Trophoblast cell (in vitro differentiated cells and primary cell): ENCODE measurements around the gene GART.
A peak's percentile ranks its signal among the peaks of the same experiment; 100 is the strongest.

Source experiments
- DNase-seq, 2 donors: peaks; one replicate each; pipeline ENCODE4 v3.0.0-alpha.2; 2016
- H2AFZ ChIP-seq: 2 replicates; pipeline ENCODE4 v1.6.1; 2013; ENCODE audit warnings: low read length, moderate library complexity, mild to moderate bottlenecking; ENCODE audit not compliant: insufficient read depth, poor library complexity
- H2AK5ac ChIP-seq: 2 replicates; pipeline ENCODE4 v1.6.1; 2013; ENCODE audit warnings: mild to moderate bottlenecking, low read length
- H2BK120ac ChIP-seq: 2 replicates; pipeline ENCODE4 v1.6.1; 2013; ENCODE audit warnings: low read length, mild to moderate bottlenecking, moderate library complexity; ENCODE audit not compliant: insufficient read depth, poor library complexity
- H2BK12ac ChIP-seq: 2 replicates; pipeline ENCODE4 v1.6.1; 2013; ENCODE audit warnings: mild to moderate bottlenecking, low read length, moderate library complexity
- H2BK5ac ChIP-seq: 2 replicates; pipeline ENCODE4 v1.6.1; 2013; ENCODE audit warnings: low read length, low read depth, moderate library complexity, mild to moderate bottlenecking; ENCODE audit not compliant: poor library complexity
- H3K14ac ChIP-seq: 2 replicates; pipeline ENCODE4 v1.6.1; 2013; ENCODE audit warnings: mild to moderate bottlenecking, low read length
- H3K18ac ChIP-seq: 2 replicates; pipeline ENCODE4 v1.6.1; 2013; ENCODE audit warnings: mild to moderate bottlenecking, low read length
- H3K23ac ChIP-seq: 2 replicates; pipeline ENCODE4 v1.6.1; 2013; ENCODE audit warnings: low read length
- H3K27ac ChIP-seq: 2 replicates; pipeline ENCODE4 v1.5.1; 2013; ENCODE audit warnings: low read depth, mild to moderate bottlenecking, inconsistent platforms, low read length, moderate library complexity
- H3K27me3 ChIP-seq: 2 replicates; pipeline ENCODE4 v1.6.1; 2013; ENCODE audit warnings: inconsistent platforms, mild to moderate bottlenecking, low read length, moderate library complexity; ENCODE audit not compliant: insufficient read depth
- H3K36me3 ChIP-seq, 2 experiments: 1 replicate in 1 of 2; 2 replicates in 1 of 2; pipeline ENCODE4 v1.6.1; 2013; ENCODE audit warnings: low read length in 2 of 2, mild to moderate bottlenecking in 2 of 2, moderate library complexity in 1 of 2; ENCODE audit not compliant: insufficient read depth in 2 of 2, control insufficient read depth in 1 of 2
- H3K4ac ChIP-seq: 2 replicates; pipeline ENCODE4 v1.6.1; 2013; ENCODE audit warnings: low read depth, mild to moderate bottlenecking, low read length, moderate library complexity
- H3K4me1 ChIP-seq, 2 experiments: 1 replicate in 1 of 2; 2 replicates in 1 of 2; pipeline ENCODE4 v1.6.1; 2013; ENCODE audit warnings: low read length in 2 of 2, mild to moderate bottlenecking in 2 of 2, moderate library complexity in 1 of 2; ENCODE audit not compliant: insufficient read depth in 2 of 2, control insufficient read depth in 1 of 2
- H3K4me2 ChIP-seq: 2 replicates; pipeline ENCODE4 v1.6.1; 2013; ENCODE audit warnings: inconsistent platforms, mild to moderate bottlenecking, low read length, moderate library complexity
- H3K4me3 ChIP-seq: 2 replicates; pipeline ENCODE4 v1.5.1; 2013; ENCODE audit warnings: mild to moderate bottlenecking, low read depth, low read length, inconsistent platforms
- H3K79me1 ChIP-seq: one replicate; pipeline ENCODE4 v1.6.1; 2013; ENCODE audit warnings: low read length
- H3K79me2 ChIP-seq: 2 replicates; pipeline ENCODE4 v1.6.1; 2013; ENCODE audit warnings: low read length, mild to moderate bottlenecking; ENCODE audit not compliant: control insufficient read depth, insufficient read depth, poor library complexity
- H3K9ac ChIP-seq: 2 replicates; pipeline ENCODE4 v1.6.1; 2013; ENCODE audit warnings: mild to moderate bottlenecking, low read length
- H3K9me3 ChIP-seq: 2 replicates; pipeline ENCODE4 v1.6.1; 2013; ENCODE audit warnings: low read depth, mild to moderate bottlenecking, control low read depth, inconsistent platforms, low read length; ENCODE audit not compliant: insufficient read depth
- H4K12ac ChIP-seq: 2 replicates; pipeline ENCODE4 v1.6.1; 2013; ENCODE audit warnings: low read depth, mild to moderate bottlenecking, low read length, moderate library complexity
- H4K8ac ChIP-seq: 2 replicates; pipeline ENCODE4 v1.6.1; 2013; ENCODE audit warnings: low read depth, mild to moderate bottlenecking, low read length, moderate library complexity
- H4K91ac ChIP-seq: one replicate; pipeline ENCODE4 v1.6.1; 2013; ENCODE audit warnings: low read depth, mild to moderate bottlenecking, low read length, moderate library complexity
- WGBS: extraction: QIAGEN DNeasy Blood & Tissue Kit; methylation state at CpG from one replicate; pipeline ENCODE4 v1.1.7; 2013; ENCODE audit warnings: missing lambda C conversion rate; ENCODE audit not compliant: insufficient read length, insufficient coverage; ENCODE audit errors: extremely low coverage; 5-methylcytosine and 5-hydroxymethylcytosine counted together

The GART gene

GRCh38 chr21:33551664-33552063 is 9.7 kb upstream of the GART start:
- Histone ChIP-seq H2BK5ac (no peak overlapping the region), H4K91ac (no peak overlapping the region), H3K18ac (no peak overlapping the region), H3K4ac (peak overlapping the region; percentile 36), H2AFZ (no peak overlapping the region), H3K27me3 (no peaks in the 10 kb centered on the region), H3K9ac (no peak overlapping the region), H2AK5ac (no peak overlapping the region), H3K36me3 (peaks cover 47 to 62% of the 10 kb centered on the region in 2 experiments), H4K12ac (no peak overlapping the region), H3K4me3 (no peak overlapping the region), H2BK12ac (no peak overlapping the region), H3K79me1 (no peaks in the 10 kb centered on the region), H3K79me2 (peaks cover 9% of the 10 kb centered on the region), H2BK120ac (no peak overlapping the region), H3K27ac (no peak overlapping the region), H3K4me1 (no peaks in the 10 kb centered on the region), H3K14ac (no peak overlapping the region), H3K4me2 (no peak overlapping the region), H4K8ac (no peak overlapping the region), H3K23ac (no peak overlapping the region), H3K9me3 (peaks cover 3% of the 10 kb centered on the region)
- no peak for DNase-seq
- WGBS, result no CpG with 5 or more reads among the region's 2 CpGs

GRCh38 chr21:33550772-33551660 is 9.1 kb upstream of the GART start:
- no CpG with 5 or more reads among the region's 23 CpGs for WGBS
- no peak overlapping the region for H3K4me2 ChIP-seq
- H3K79me2 ChIP-seq, result peaks cover 9% of the 10 kb centered on the region
- H2BK120ac ChIP-seq, result no peak overlapping the region
- H2AFZ ChIP-seq, result no peak overlapping the region
- no peak overlapping the region for H3K27ac ChIP-seq
- H3K27me3 ChIP-seq, result no peaks in the 10 kb centered on the region
- H3K14ac ChIP-seq, result no peak overlapping the region
- H3K79me1 ChIP-seq, result no peaks in the 10 kb centered on the region
- H3K18ac ChIP-seq, result no peak overlapping the region
- H3K36me3 ChIP-seq, result peaks cover 47 to 62% of the 10 kb centered on the region in 2 experiments
- H3K4ac ChIP-seq, result peak overlapping the region; percentile 37
- H2BK5ac ChIP-seq, result no peak overlapping the region
- no peak overlapping the region for H2BK12ac ChIP-seq
- no peak overlapping the region for H4K8ac ChIP-seq
- H3K9ac ChIP-seq, result no peak overlapping the region
- no peaks in the 10 kb centered on the region for H3K4me1 ChIP-seq
- H4K91ac ChIP-seq, result no peak overlapping the region
- no peak overlapping the region for H3K23ac ChIP-seq
- no peak overlapping the region for H4K12ac ChIP-seq
- no peak overlapping the region for H2AK5ac ChIP-seq
- peaks cover 3% of the 10 kb centered on the region for H3K9me3 ChIP-seq
- DNase-seq, result no peak
- H3K4me3 ChIP-seq, result no peak overlapping the region

- Histone ChIP-seq H3K27ac (no peak overlapping the region), H3K36me3 (peaks cover 47 to 60% of the 10 kb centered on the region in 2 experiments), H3K18ac (no peak overlapping the region), H4K91ac (no peak overlapping the region), H3K9ac (no peak overlapping the region), H3K23ac (no peak overlapping the region), H2BK5ac (no peak overlapping the region), H4K8ac (no peak overlapping the region), H2BK12ac (no peak overlapping the region), H3K27me3 (no peaks in the 10 kb centered on the region), H2AK5ac (no peak overlapping the region), H2BK120ac (no peak overlapping the region), H3K14ac (no peak overlapping the region), H3K4me3 (no peak overlapping the region), H2AFZ (no peak overlapping the region), H3K4ac (peak overlapping the region; percentile 62), H3K4me2 (no peak overlapping the region), H3K9me3 (peaks cover 3% of the 10 kb centered on the region), H4K12ac (no peak overlapping the region), H3K4me1 (no peaks in the 10 kb centered on the region), H3K79me1 (no peaks in the 10 kb centered on the region), H3K79me2 (peaks cover 9% of the 10 kb centered on the region)
- WGBS, result no CpG with 5 or more reads among the region's 19 CpGs
- no peak for DNase-seq
Observed at GRCh38 chr21:33549848-33550771, 8.2 kb upstream of the GART start.

GRCh38 chr21:33546086-33546485 is 4.2 kb upstream of the GART start:
- H2BK120ac ChIP-seq, result no peak overlapping the region
- H3K79me2 ChIP-seq, result peaks cover 12% of the 10 kb centered on the region
- peaks cover 10% of the 10 kb centered on the region for H3K79me1 ChIP-seq
- H3K27ac ChIP-seq, result no peak overlapping the region
- WGBS, result 100% methylated on average over 1 of the region's 3 CpGs
- no peak overlapping the region for H2AFZ ChIP-seq
- H2AK5ac ChIP-seq, result no peak overlapping the region
- peak overlapping the region; percentile 84 for H3K4ac ChIP-seq
- no peak for DNase-seq
- peaks cover 3% of the 10 kb centered on the region for H3K9me3 ChIP-seq
- H3K4me1 ChIP-seq, result peaks cover 0 to 3% of the 10 kb centered on the region in 2 experiments
- no peak overlapping the region for H2BK12ac ChIP-seq
- no peak overlapping the region for H4K91ac ChIP-seq
- no peaks in the 10 kb centered on the region for H3K27me3 ChIP-seq
- no peak overlapping the region for H2BK5ac ChIP-seq
- H3K18ac ChIP-seq, result no peak overlapping the region
- peaks cover 21 to 22% of the 10 kb centered on the region in 2 experiments for H3K36me3 ChIP-seq
- no peak overlapping the region for H3K4me3 ChIP-seq
- H4K8ac ChIP-seq, result no peak overlapping the region
- H3K23ac ChIP-seq, result no peak overlapping the region
- H3K4me2 ChIP-seq, result no peak overlapping the region
- no peak overlapping the region for H3K9ac ChIP-seq
- no peak overlapping the region for H4K12ac ChIP-seq
- H3K14ac ChIP-seq, result no peak overlapping the region
